HEK293 (cell line): ENCODE measurements around the gene MAGI2.

ENCODE experiments used
- IKZF3 ChIP-seq: fragments of 450-650 bp; IDR thresholded peaks from 2 replicates; pipeline ENCODE4 v1.5.0; 2018; ENCODE audit warnings: missing biosample characterization, mild to moderate bottlenecking, missing genetic modification characterization, moderate library complexity
- KLF8 ChIP-seq: fragments of 450-650 bp; formaldehyde crosslinking; IDR thresholded peaks from 2 replicates; pipeline ENCODE4 v1.5.1; 2016; ENCODE audit warnings: missing biosample characterization, missing genetic modification characterization
- SETDB1 ChIP-seq: IDR thresholded peaks from one replicate; pipeline ENCODE4 v1.6.1; 2017; ENCODE audit warnings: mild to moderate bottlenecking, low read length, moderate library complexity, mixed read lengths; ENCODE audit not compliant: insufficient read length
- YY1 ChIP-seq: fragments of 450-650 bp; formaldehyde crosslinking; IDR thresholded peaks from 2 replicates; pipeline ENCODE4 v1.5.1; 2018; ENCODE audit warnings: missing biosample characterization, missing genetic modification characterization
- ZBTB21 ChIP-seq: fragments of 450-650 bp; formaldehyde crosslinking; IDR thresholded peaks from 2 replicates; pipeline ENCODE4 v1.5.1; 2017; ENCODE audit warnings: missing biosample characterization, missing genetic modification characterization
- ZBTB48 ChIP-seq: fragments of 450-650 bp; formaldehyde crosslinking; IDR thresholded peaks from 2 replicates; pipeline ENCODE4 v1.5.1; 2016; ENCODE audit warnings: missing biosample characterization, missing genetic modification characterization
- ZFHX2 ChIP-seq: fragments of 450-650 bp; formaldehyde crosslinking; conservative IDR thresholded peaks from 2 replicates; pipeline ENCODE4 v1.5.1; 2016; ENCODE audit warnings: missing biosample characterization, missing genetic modification characterization
- ZNF169 ChIP-seq: fragments of 450-650 bp; formaldehyde crosslinking; IDR thresholded peaks from 2 replicates; pipeline ENCODE4 v1.5.1; 2016; ENCODE audit warnings: missing biosample characterization, missing genetic modification characterization
- ZNF211 ChIP-seq: fragments of 450-650 bp; formaldehyde crosslinking; IDR thresholded peaks from 2 replicates; pipeline ENCODE4 v1.5.1; 2016; ENCODE audit warnings: low read depth, missing biosample characterization, missing genetic modification characterization
- ZNF23 ChIP-seq: fragments of 450-650 bp; formaldehyde crosslinking; IDR thresholded peaks from 2 replicates; pipeline ENCODE4 v1.5.1; 2016; ENCODE audit warnings: missing biosample characterization, missing genetic modification characterization, borderline replicate concordance
- ZNF341 ChIP-seq: fragments of 450-650 bp; formaldehyde crosslinking; IDR thresholded peaks from 2 replicates; pipeline ENCODE4; 2016; ENCODE audit warnings: low read depth, missing biosample characterization, missing genetic modification characterization
- ZNF433 ChIP-seq: fragments of 450-650 bp; formaldehyde crosslinking; IDR thresholded peaks from 2 replicates; pipeline ENCODE4 v1.5.1; 2016; ENCODE audit warnings: missing biosample characterization, missing genetic modification characterization, low read depth
- ZNF544 ChIP-seq: fragments of 450-650 bp; formaldehyde crosslinking; IDR thresholded peaks from 2 replicates; pipeline ENCODE4 v1.5.0; 2017; ENCODE audit warnings: missing biosample characterization, missing genetic modification characterization
- ZNF555 ChIP-seq: fragments of 450-650 bp; formaldehyde crosslinking; conservative IDR thresholded peaks from 2 replicates; pipeline ENCODE4 v1.5.1; 2017; ENCODE audit warnings: missing biosample characterization, mild to moderate bottlenecking, missing genetic modification characterization, inconsistent platforms
- ZNF585B ChIP-seq: fragments of 450-650 bp; formaldehyde crosslinking; IDR thresholded peaks from 2 replicates; pipeline ENCODE4 v1.5.1; 2016; ENCODE audit warnings: missing biosample characterization, missing genetic modification characterization
- ZNF658 ChIP-seq: fragments of 450-650 bp; formaldehyde crosslinking; IDR thresholded peaks from 2 replicates; pipeline ENCODE4; 2016; ENCODE audit warnings: missing biosample characterization, missing genetic modification characterization
- ZNF664 ChIP-seq: fragments of 450-650 bp; formaldehyde crosslinking; IDR thresholded peaks from 2 replicates; pipeline ENCODE4 v1.5.1; 2016; ENCODE audit warnings: missing biosample characterization, missing genetic modification characterization
- ZNF76 ChIP-seq: fragments of 450-650 bp; formaldehyde crosslinking; IDR thresholded peaks from 2 replicates; pipeline ENCODE4; 2016; ENCODE audit warnings: low read depth, missing biosample characterization, missing genetic modification characterization, borderline replicate concordance
- ZNF785 ChIP-seq: fragments of 450-650 bp; formaldehyde crosslinking; IDR thresholded peaks from 2 replicates; pipeline ENCODE4 v1.5.1; 2016; ENCODE audit warnings: missing biosample characterization, missing genetic modification characterization
- ZNF791 ChIP-seq: fragments of 450-650 bp; formaldehyde crosslinking; IDR thresholded peaks from 2 replicates; pipeline ENCODE4 v1.5.1; 2016; ENCODE audit warnings: missing biosample characterization, missing genetic modification characterization
- TF ChIP-seq, protein P1 (sequence below): fragments of 450-650 bp; formaldehyde crosslinking; IDR thresholded peaks from 2 replicates; pipeline ENCODE4 v1.5.1; 2016; ENCODE audit warnings: missing biosample characterization, missing genetic modification characterization
- TF ChIP-seq, protein P2 (sequence below): fragments of 450-650 bp; formaldehyde crosslinking; IDR thresholded peaks from 2 replicates; pipeline ENCODE4 v1.5.1; 2016; ENCODE audit warnings: missing biosample characterization, missing genetic modification characterization
- TF ChIP-seq, protein P3 (sequence below): fragments of 450-650 bp; formaldehyde crosslinking; IDR thresholded peaks from 2 replicates; pipeline ENCODE4 v1.5.1; 2016; ENCODE audit warnings: missing biosample characterization, missing genetic modification characterization
- TF ChIP-seq, protein P4 (sequence below): fragments of 450-650 bp; formaldehyde crosslinking; optimal IDR thresholded peaks from 2 replicates; pipeline ENCODE3; 2016; ENCODE audit warnings: missing biosample characterization, mild to moderate bottlenecking, missing genetic modification characterization
- TF ChIP-seq, protein P5 (sequence below): fragments of 450-650 bp; formaldehyde crosslinking; IDR thresholded peaks from 2 replicates; pipeline ENCODE4 v1.5.1; 2017; ENCODE audit warnings: missing biosample characterization, missing genetic modification characterization
- TF ChIP-seq, protein P6 (sequence below): fragments of 450-650 bp; formaldehyde crosslinking; conservative IDR thresholded peaks from 2 replicates; pipeline ENCODE4 v1.5.1; 2016; ENCODE audit warnings: low read depth, missing biosample characterization, missing genetic modification characterization

The MAGI2 gene

DNA sequence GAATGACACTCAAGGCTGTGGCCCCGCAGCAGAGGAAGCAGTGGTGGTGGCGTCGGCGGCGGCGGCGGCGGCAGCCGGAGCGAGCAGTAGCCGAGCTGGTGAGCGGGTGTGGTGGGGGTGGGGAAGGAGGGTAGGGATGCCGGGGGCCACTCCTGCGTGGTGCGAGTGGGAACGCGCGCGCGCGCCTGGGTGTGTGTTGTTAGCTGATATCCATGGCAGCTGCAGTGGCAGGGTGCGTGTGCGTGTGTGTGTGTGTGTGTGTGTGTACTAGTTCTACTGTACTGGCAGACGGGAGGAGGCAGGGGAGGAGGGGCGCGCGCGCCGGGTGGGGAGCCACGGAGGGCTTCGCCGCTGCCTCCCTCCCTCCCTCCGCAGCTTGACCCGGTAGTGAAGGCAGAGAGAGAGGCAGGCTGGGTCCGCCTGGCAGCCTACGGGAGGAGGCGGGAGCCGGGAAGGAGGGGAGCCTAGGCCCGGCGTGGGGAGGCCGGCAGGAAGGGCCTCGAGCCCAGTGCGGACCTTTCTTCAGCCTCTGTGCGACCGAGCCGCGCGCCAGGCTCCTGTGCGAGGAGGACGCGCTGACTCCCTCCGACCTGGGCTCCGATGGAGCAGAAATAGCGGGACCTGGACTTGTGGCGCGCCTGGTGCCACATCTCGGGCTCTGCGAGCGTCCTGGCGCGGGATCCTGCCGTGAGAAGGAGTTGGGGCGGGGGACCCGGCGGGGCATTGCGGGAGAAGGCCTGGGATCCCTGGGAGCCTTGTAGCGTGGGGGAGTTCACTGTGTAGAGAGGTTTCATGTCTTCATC, at the start of gene MAGI2 (continued):
- TF ChIP-seq ZBTB21 (tag by site-specific recombination) (peak; percentile 49), ZNF785 (peak; percentile 85), ZNF664 (no peak), IKZF3 (tag by site-specific recombination) (no peak), KLF8 (peak; percentile 98), ZNF23 (tag by site-specific recombination) (no peak), ZNF585B (tag by site-specific recombination) (no peak), ZNF341 (tag by site-specific recombination) (peak; percentile 73), SETDB1 (no peak), ZBTB48 (tag by site-specific recombination) (0 out of 2 replicates have a peak, but pooled peaks have one; percentile 64), ZNF76 (tag by site-specific recombination) (peak; percentile 88), ZNF544 (tag by site-specific recombination) (no peak), ZNF658 (tag by site-specific recombination) (no peak), YY1 (tag by site-specific recombination) (no peak; the same call in 1 of the 2 replicates), ZNF555 (tag by site-specific recombination) (no peak), ZFHX2 (tag by site-specific recombination) (peak; percentile 86), ZNF169 (no peak), ZNF433 (tag by site-specific recombination) (no peak), ZNF791 (tag by site-specific recombination) (no peak), ZNF211 (tag by site-specific recombination) (no peak)
- TF ChIP-seq, protein P1, sequence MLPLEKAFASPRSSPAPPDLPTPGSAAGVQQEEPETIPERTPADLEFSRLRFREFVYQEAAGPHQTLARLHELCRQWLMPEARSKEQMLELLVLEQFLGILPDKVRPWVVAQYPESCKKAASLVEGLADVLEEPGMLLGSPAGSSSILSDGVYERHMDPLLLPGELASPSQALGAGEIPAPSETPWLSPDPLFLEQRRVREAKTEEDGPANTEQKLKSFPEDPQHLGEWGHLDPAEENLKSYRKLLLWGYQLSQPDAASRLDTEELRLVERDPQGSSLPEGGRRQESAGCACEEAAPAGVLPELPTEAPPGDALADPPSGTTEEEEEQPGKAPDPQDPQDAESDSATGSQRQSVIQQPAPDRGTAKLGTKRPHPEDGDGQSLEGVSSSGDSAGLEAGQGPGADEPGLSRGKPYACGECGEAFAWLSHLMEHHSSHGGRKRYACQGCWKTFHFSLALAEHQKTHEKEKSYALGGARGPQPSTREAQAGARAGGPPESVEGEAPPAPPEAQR (tag by site-specific recombination), result no peak; the same call in 1 of the 2 replicates
- TF ChIP-seq, protein P2, sequence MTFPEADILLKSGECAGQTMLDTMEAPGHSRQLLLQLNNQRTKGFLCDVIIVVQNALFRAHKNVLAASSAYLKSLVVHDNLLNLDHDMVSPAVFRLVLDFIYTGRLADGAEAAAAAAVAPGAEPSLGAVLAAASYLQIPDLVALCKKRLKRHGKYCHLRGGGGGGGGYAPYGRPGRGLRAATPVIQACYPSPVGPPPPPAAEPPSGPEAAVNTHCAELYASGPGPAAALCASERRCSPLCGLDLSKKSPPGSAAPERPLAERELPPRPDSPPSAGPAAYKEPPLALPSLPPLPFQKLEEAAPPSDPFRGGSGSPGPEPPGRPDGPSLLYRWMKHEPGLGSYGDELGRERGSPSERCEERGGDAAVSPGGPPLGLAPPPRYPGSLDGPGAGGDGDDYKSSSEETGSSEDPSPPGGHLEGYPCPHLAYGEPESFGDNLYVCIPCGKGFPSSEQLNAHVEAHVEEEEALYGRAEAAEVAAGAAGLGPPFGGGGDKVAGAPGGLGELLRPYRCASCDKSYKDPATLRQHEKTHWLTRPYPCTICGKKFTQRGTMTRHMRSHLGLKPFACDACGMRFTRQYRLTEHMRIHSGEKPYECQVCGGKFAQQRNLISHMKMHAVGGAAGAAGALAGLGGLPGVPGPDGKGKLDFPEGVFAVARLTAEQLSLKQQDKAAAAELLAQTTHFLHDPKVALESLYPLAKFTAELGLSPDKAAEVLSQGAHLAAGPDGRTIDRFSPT (tag by site-specific recombination), result peak; percentile 95
- TF ChIP-seq, protein P3, sequence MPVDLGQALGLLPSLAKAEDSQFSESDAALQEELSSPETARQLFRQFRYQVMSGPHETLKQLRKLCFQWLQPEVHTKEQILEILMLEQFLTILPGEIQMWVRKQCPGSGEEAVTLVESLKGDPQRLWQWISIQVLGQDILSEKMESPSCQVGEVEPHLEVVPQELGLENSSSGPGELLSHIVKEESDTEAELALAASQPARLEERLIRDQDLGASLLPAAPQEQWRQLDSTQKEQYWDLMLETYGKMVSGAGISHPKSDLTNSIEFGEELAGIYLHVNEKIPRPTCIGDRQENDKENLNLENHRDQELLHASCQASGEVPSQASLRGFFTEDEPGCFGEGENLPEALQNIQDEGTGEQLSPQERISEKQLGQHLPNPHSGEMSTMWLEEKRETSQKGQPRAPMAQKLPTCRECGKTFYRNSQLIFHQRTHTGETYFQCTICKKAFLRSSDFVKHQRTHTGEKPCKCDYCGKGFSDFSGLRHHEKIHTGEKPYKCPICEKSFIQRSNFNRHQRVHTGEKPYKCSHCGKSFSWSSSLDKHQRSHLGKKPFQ (tag by site-specific recombination), result peak; percentile 82
- TF ChIP-seq, protein P4, sequence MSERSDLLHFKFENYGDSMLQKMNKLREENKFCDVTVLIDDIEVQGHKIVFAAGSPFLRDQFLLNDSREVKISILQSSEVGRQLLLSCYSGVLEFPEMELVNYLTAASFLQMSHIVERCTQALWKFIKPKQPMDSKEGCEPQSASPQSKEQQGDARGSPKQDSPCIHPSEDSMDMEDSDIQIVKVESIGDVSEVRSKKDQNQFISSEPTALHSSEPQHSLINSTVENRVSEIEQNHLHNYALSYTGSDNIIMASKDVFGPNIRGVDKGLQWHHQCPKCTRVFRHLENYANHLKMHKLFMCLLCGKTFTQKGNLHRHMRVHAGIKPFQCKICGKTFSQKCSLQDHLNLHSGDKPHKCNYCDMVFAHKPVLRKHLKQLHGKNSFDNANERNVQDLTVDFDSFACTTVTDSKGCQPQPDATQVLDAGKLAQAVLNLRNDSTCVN (tag by site-specific recombination), result peak; percentile 100
- TF ChIP-seq, protein P5, sequence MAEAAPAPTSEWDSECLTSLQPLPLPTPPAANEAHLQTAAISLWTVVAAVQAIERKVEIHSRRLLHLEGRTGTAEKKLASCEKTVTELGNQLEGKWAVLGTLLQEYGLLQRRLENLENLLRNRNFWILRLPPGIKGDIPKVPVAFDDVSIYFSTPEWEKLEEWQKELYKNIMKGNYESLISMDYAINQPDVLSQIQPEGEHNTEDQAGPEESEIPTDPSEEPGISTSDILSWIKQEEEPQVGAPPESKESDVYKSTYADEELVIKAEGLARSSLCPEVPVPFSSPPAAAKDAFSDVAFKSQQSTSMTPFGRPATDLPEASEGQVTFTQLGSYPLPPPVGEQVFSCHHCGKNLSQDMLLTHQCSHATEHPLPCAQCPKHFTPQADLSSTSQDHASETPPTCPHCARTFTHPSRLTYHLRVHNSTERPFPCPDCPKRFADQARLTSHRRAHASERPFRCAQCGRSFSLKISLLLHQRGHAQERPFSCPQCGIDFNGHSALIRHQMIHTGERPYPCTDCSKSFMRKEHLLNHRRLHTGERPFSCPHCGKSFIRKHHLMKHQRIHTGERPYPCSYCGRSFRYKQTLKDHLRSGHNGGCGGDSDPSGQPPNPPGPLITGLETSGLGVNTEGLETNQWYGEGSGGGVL (tag by site-specific recombination), result peak; percentile 90
- TF ChIP-seq, protein P6, sequence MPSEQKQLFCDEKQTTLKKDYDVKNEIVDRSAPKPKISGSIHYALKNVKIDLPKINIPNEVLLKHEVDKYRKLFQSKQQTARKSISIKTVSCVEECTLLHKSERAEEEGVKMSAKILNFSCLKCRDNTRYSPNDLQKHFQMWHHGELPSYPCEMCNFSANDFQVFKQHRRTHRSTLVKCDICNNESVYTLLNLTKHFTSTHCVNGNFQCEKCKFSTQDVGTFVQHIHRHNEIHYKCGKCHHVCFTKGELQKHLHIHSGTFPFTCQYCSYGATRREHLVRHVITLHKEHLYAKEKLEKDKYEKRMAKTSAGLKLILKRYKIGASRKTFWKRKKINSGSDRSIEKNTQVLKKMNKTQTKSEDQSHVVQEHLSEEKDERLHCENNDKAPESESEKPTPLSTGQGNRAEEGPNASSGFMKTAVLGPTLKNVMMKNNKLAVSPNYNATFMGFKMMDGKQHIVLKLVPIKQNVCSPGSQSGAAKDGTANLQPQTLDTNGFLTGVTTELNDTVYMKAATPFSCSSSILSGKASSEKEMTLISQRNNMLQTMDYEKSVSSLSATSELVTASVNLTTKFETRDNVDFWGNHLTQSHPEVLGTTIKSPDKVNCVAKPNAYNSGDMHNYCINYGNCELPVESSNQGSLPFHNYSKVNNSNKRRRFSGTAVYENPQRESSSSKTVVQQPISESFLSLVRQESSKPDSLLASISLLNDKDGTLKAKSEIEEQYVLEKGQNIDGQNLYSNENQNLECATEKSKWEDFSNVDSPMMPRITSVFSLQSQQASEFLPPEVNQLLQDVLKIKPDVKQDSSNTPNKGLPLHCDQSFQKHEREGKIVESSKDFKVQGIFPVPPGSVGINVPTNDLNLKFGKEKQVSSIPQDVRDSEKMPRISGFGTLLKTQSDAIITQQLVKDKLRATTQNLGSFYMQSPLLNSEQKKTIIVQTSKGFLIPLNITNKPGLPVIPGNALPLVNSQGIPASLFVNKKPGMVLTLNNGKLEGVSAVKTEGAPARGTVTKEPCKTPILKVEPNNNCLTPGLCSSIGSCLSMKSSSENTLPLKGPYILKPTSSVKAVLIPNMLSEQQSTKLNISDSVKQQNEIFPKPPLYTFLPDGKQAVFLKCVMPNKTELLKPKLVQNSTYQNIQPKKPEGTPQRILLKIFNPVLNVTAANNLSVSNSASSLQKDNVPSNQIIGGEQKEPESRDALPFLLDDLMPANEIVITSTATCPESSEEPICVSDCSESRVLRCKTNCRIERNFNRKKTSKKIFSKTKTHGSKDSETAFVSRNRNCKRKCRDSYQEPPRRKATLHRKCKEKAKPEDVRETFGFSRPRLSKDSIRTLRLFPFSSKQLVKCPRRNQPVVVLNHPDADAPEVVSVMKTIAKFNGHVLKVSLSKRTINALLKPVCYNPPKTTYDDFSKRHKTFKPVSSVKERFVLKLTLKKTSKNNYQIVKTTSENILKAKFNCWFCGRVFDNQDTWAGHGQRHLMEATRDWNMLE (tag by site-specific recombination), result peak; percentile 66
